Mesenchymal stem cell (in vitro differentiated cells and primary cell): ENCODE data around the gene AGPAT1.

ENCODE experiments used
- DNase-seq: peaks from one replicate; pipeline ENCODE4 v3.0.0-alpha.2; 2013
- H2AFZ ChIP-seq: one replicate; pipeline ENCODE4 v1.6.1; 2013; ENCODE audit warnings: low read depth, mild to moderate bottlenecking, control low read depth, inconsistent platforms, low read length, moderate library complexity
- H2AK5ac ChIP-seq: 2 replicates; pipeline ENCODE4 v1.6.1; 2013; ENCODE audit warnings: low read length, moderate library complexity, mild to moderate bottlenecking, inconsistent platforms; ENCODE audit not compliant: severe bottlenecking
- H2BK120ac ChIP-seq: one replicate; pipeline ENCODE4 v1.6.1; 2013; ENCODE audit warnings: low read depth, mild to moderate bottlenecking, inconsistent platforms, low read length, moderate library complexity
- H2BK12ac ChIP-seq, 2 experiments: one replicate each; pipeline ENCODE4 v1.6.1; 2013; ENCODE audit warnings: inconsistent platforms in 2 of 2, low read length in 2 of 2, mild to moderate bottlenecking in 2 of 2, moderate library complexity in 2 of 2, control low read depth in 1 of 2
- H2BK15ac ChIP-seq: one replicate; pipeline ENCODE4 v1.6.1; 2013; ENCODE audit warnings: mild to moderate bottlenecking, low read depth, inconsistent platforms; ENCODE audit not compliant: poor library complexity, severe bottlenecking
- H2BK5ac ChIP-seq: 2 replicates; pipeline ENCODE4 v1.6.1; 2013; ENCODE audit warnings: low read depth, mild to moderate bottlenecking, low read length, control low read depth, inconsistent platforms; ENCODE audit not compliant: poor library complexity, severe bottlenecking
- H3K14ac ChIP-seq, 2 experiments: one replicate each; pipeline ENCODE4 v1.6.1; 2013; ENCODE audit warnings: inconsistent platforms in 2 of 2, low read length in 2 of 2, control low read depth in 1 of 2, mild to moderate bottlenecking in 1 of 2, moderate library complexity in 1 of 2
- H3K18ac ChIP-seq, 2 experiments: one replicate each; pipeline ENCODE4 v1.6.1; 2013; ENCODE audit warnings: inconsistent platforms in 2 of 2, low read length in 2 of 2, control low read depth in 1 of 2, low read depth in 1 of 2, mild to moderate bottlenecking in 1 of 2
- H3K23ac ChIP-seq, 2 experiments: one replicate each; pipeline ENCODE4 v1.6.1; 2013; ENCODE audit warnings: inconsistent platforms in 2 of 2, low read length in 2 of 2, mild to moderate bottlenecking in 2 of 2, moderate library complexity in 2 of 2, control low read depth in 1 of 2
- H3K27ac ChIP-seq: 2 replicates; pipeline ENCODE4 v1.5.1; 2013; ENCODE audit warnings: mild to moderate bottlenecking, moderate library complexity, low read length, control low read depth, inconsistent platforms; ENCODE audit not compliant: poor library complexity, severe bottlenecking
- H3K27me3 ChIP-seq, 2 experiments: 2 replicates each; pipeline versions ENCODE4 v1.6.1 to v1.7.0; 2013; ENCODE audit warnings: low read length in 2 of 2, mild to moderate bottlenecking in 2 of 2, moderate library complexity in 2 of 2, control low read depth in 1 of 2, inconsistent platforms in 1 of 2; ENCODE audit not compliant: control insufficient read depth in 1 of 2, insufficient read depth in 1 of 2
- H3K36me3 ChIP-seq, 2 experiments: 2 replicates each; pipeline versions ENCODE4 v1.6.1 to v1.7.0; 2013; ENCODE audit warnings: low read length in 2 of 2, control low read depth in 1 of 2, inconsistent platforms in 1 of 2, low read depth in 1 of 2, mild to moderate bottlenecking in 1 of 2; ENCODE audit not compliant: insufficient read depth in 2 of 2, control insufficient read depth in 1 of 2
- H3K4ac ChIP-seq, 2 experiments: one replicate each; pipeline ENCODE4 v1.6.1; 2013; ENCODE audit warnings: inconsistent platforms in 2 of 2, low read length in 2 of 2, mild to moderate bottlenecking in 2 of 2, moderate library complexity in 2 of 2, control low read depth in 1 of 2, low read depth in 1 of 2
- H3K4me1 ChIP-seq: 2 replicates; pipeline ENCODE4 v1.6.1; 2013; ENCODE audit warnings: low read depth, low read length, control low read depth; ENCODE audit not compliant: control insufficient read depth, insufficient read depth
- H3K4me2 ChIP-seq: 2 replicates; pipeline ENCODE4 v1.6.1; 2013; ENCODE audit warnings: low read length, mild to moderate bottlenecking, inconsistent platforms; ENCODE audit not compliant: poor library complexity, severe bottlenecking
- H3K4me3 ChIP-seq, 2 experiments: 2 replicates each; pipeline versions ENCODE4 v1.5.1 to v1.7.0; 2013; ENCODE audit warnings: low read length in 2 of 2, mild to moderate bottlenecking in 2 of 2, control low read depth in 1 of 2, low read depth in 1 of 2; ENCODE audit not compliant: insufficient read depth in 1 of 2
- H3K79me1 ChIP-seq: replicated peaks from 2 replicates; pipeline ENCODE4 v1.6.1; 2013; ENCODE audit warnings: mild to moderate bottlenecking, control low read depth, low read length, inconsistent platforms; ENCODE audit not compliant: poor library complexity, severe bottlenecking
- H3K9ac ChIP-seq: 2 replicates; pipeline ENCODE4 v1.7.0; 2013; ENCODE audit warnings: mild to moderate bottlenecking, low read length, moderate library complexity
- H3K9me3 ChIP-seq: 2 replicates; pipeline ENCODE4 v1.7.0; 2013; ENCODE audit warnings: mild to moderate bottlenecking, low read length; ENCODE audit not compliant: control insufficient read depth
- H4K8ac ChIP-seq: one replicate; pipeline ENCODE4 v1.6.1; 2013; ENCODE audit warnings: inconsistent platforms, mild to moderate bottlenecking, low read length, moderate library complexity
- H4K91ac ChIP-seq: one replicate; pipeline ENCODE4 v1.6.1; 2013; ENCODE audit warnings: mild to moderate bottlenecking, low read length, inconsistent platforms
- WGBS: methylation state at CpG from one replicate; pipeline ENCODE4 v1.1.7; 2013; ENCODE audit warnings: mixed read lengths; 5-methylcytosine and 5-hydroxymethylcytosine counted together

AGPAT1 gene

GRCh38 chr6:32204268-32204715, 28.4 kb upstream of the AGPAT1 start:
- Histone ChIP-seq H3K27me3 (peaks cover 16 to 43% of the 10 kb centered on the region in 2 experiments), H3K18ac (no peak overlapping the region), H3K23ac (no peak overlapping the region), H4K91ac (no peak overlapping the region), H3K14ac (no peak overlapping the region), H2AK5ac (no peak overlapping the region), H3K4me1 (peaks cover 6% of the 10 kb centered on the region), H2BK15ac (no peak overlapping the region), H3K4me2 (no peak overlapping the region), H3K36me3 (no peaks in the 10 kb centered on the region), H3K4me3 (no peak overlapping the region), H3K4ac (no peak overlapping the region), H2BK120ac (no peak overlapping the region), H2AFZ (no peak overlapping the region), H2BK12ac (no peak overlapping the region), H3K9ac (no peak overlapping the region), H4K8ac (no peak overlapping the region), H3K79me1 (no peaks in the 10 kb centered on the region), H3K27ac (no peak overlapping the region), H3K9me3 (no peaks in the 10 kb centered on the region), H2BK5ac (no peak overlapping the region)
- 86% methylated on average over 3 of the region's 3 CpGs for WGBS
- no peak for DNase-seq

GRCh38 chr6:32203426-32204267, 27.8 kb upstream of the AGPAT1 start:
- Histone ChIP-seq H3K4me2 (no peak overlapping the region), H3K4ac (no peak overlapping the region), H2BK12ac (no peak overlapping the region), H3K36me3 (no peaks in the 10 kb centered on the region), H3K4me1 (peaks cover 6% of the 10 kb centered on the region), H3K18ac (no peak overlapping the region), H2BK120ac (no peak overlapping the region), H3K23ac (no peak overlapping the region), H2AK5ac (no peak overlapping the region), H2BK15ac (no peak overlapping the region), H3K9me3 (no peaks in the 10 kb centered on the region), H4K91ac (no peak overlapping the region), H3K9ac (no peak overlapping the region), H3K14ac (no peak overlapping the region), H3K27me3 (peaks cover 16 to 37% of the 10 kb centered on the region in 2 experiments), H2BK5ac (no peak overlapping the region), H3K27ac (no peak overlapping the region), H2AFZ (no peak overlapping the region), H3K4me3 (no peak overlapping the region), H3K79me1 (no peaks in the 10 kb centered on the region), H4K8ac (no peak overlapping the region)
- WGBS, result 85% methylated on average over 9 of the region's 9 CpGs
- no peak for DNase-seq

GRCh38 chr6:32202186-32202585, 26.3 kb upstream of the AGPAT1 start:
- Histone ChIP-seq H3K14ac (peak overlapping the region in 1 of 2 experiments; percentile 83), H2AFZ (no peak overlapping the region), H3K36me3 (no peaks in the 10 kb centered on the region), H3K4me2 (no peak overlapping the region), H3K4ac (no peak overlapping the region), H3K4me3 (no peak overlapping the region), H3K9me3 (no peaks in the 10 kb centered on the region), H4K91ac (no peak overlapping the region), H3K27me3 (peaks cover 16 to 34% of the 10 kb centered on the region in 2 experiments), H3K4me1 (peaks cover 8% of the 10 kb centered on the region), H4K8ac (no peak overlapping the region), H2BK15ac (no peak overlapping the region), H3K9ac (no peak overlapping the region), H2BK120ac (no peak overlapping the region), H2BK5ac (no peak overlapping the region), H3K18ac (no peak overlapping the region), H2BK12ac (no peak overlapping the region), H3K79me1 (no peaks in the 10 kb centered on the region), H2AK5ac (no peak overlapping the region), H3K23ac (no peak overlapping the region), H3K27ac (no peak overlapping the region)
- 93% methylated on average over 9 of the region's 9 CpGs for WGBS
- DNase-seq, result no peak

- Histone ChIP-seq H3K14ac (no peak overlapping the region), H3K4me3 (no peak overlapping the region), H3K9me3 (no peaks in the 10 kb centered on the region), H4K8ac (no peak overlapping the region), H2AFZ (no peak overlapping the region), H3K4me2 (no peak overlapping the region), H3K27ac (no peak overlapping the region), H2BK120ac (no peak overlapping the region), H3K36me3 (no peaks in the 10 kb centered on the region), H2BK12ac (no peak overlapping the region), H3K4ac (no peak overlapping the region), H2BK15ac (no peak overlapping the region), H3K9ac (no peak overlapping the region), H3K23ac (no peak overlapping the region), H2BK5ac (no peak overlapping the region), H4K91ac (no peak overlapping the region), H3K27me3 (peaks cover 16 to 34% of the 10 kb centered on the region in 2 experiments), H3K18ac (no peak overlapping the region), H3K4me1 (peaks cover 18% of the 10 kb centered on the region), H2AK5ac (no peak overlapping the region), H3K79me1 (no peaks in the 10 kb centered on the region)
- no peak for DNase-seq
- WGBS, result 90% methylated on average over 12 of the region's 13 CpGs
Measured at GRCh38 chr6:32200711-32201475, 25.0 kb upstream of the AGPAT1 start.
